ENCODE data around the gene ZNF138. TPM values are rescaled to one million over a fixed set of nuclear protein-coding genes. Genes with fewer than 3 reads are reported as not detected.
"Not testable (repeated sequence)": the region's sequence is repeated elsewhere in the genome, so short reads cannot be mapped to it uniquely, and the experiment has no call there.

The ZNF138 gene
- total RNA-seq, 3 donors from 2014 or later, result 7.3 to 8.4 (median 7.3) TPM

DNA sequence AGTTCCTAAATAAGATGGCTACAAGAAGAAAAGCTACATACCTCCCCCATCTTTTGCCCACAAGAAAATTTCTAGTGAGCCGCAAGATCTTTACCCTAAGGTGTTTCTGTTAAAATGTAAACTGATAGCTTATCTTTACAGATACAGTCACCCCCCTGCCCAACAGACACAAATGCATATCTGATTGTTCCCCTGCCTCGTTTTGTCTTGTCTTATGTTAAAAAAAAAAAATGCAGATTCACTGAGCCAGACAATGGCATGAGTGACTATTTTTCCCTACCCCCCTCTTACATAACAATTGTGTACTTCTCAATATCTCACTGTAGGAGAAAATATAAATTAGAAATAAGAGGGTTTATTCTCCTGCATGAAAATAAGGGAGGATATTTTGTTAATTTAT is 8.5 kb downstream of the ZNF138 start:
- H3K27me3 Mint-ChIP-seq (ENCODE audit: low read depth), result no peaks in the 10 kb centered on the region
- no peak for ATAC-seq

DNA sequence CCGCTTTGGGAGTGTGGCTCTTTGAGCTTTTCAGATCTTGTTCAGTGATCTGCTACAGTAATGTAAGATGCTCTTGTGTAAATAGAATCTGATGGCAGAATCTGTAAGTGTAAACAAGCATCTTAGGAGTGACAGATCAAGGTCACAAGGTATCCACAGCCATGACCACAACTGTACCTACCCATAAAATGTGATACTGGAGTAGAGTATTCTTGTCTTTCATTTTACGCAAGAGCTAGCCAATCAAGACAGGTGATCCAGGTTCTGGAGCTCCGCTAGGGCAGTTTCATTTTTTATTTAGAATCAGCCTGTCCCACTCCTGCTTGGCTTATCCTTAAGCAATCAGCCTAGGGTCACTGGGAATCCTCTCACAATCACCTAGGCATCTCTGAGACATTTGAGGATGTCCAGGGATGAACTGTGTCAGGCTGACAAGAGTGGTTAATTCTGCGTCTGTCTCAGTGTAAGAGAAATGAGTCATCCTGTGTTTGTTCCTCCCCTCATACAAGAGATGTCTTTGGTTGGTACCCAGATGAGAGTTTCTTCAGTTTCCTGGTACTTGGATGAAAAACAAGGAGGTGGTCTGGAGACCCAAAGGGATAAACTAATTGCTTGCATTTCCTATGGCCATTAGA is 13.6 kb downstream of the ZNF138 start:
- no peak for DNase-seq
- Mint-ChIP-seq H3K27me3 (ENCODE audit: low read depth) (no peaks in the 10 kb centered on the region), H3K36me3 (ENCODE audit: insufficient read depth) (peaks cover 30% of the 10 kb centered on the region), H3K4me1 (ENCODE audit: low read depth) (no peaks in the 10 kb centered on the region), H3K4me3 (no peak overlapping the region), H3K9me3 (peaks cover 4% of the 10 kb centered on the region)
- ATAC-seq, result no peak

More for the DNA sequence above, 8.5 kb downstream of the ZNF138 start:
- DNase-seq, result no peak
- Mint-ChIP-seq H3K36me3 (ENCODE audit: insufficient read depth) (peaks cover 52% of the 10 kb centered on the region), H3K9me3 (peaks cover 4% of the 10 kb centered on the region), H3K4me1 (ENCODE audit: low read depth) (peaks cover 25% of the 10 kb centered on the region), H3K4me3 (no peak overlapping the region)

DNA sequence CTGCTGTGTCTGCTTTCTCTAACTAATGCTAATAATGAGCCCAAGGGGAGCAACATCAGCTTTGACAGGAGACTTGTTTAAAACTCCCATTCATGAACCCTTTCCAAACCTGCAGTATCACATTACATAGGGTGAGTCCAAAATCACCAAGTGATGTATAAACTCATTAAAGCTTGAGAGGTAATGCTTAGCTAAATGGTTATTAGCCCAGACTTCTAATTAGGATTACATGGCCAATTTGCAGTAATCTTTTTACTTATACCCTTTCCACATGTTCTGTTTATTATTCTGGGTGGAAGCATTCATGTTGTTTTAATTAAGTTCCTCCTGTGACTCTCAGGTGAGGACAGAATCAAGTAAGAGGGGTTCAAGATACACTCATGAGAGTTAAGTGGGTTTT is 17.5 kb downstream of the ZNF138 start:
- DNase-seq, result no peak
- ATAC-seq, result no peak
- Mint-ChIP-seq H3K36me3 (ENCODE audit: insufficient read depth) (peaks cover 41% of the 10 kb centered on the region), H3K4me1 (ENCODE audit: low read depth) (peaks cover 3% of the 10 kb centered on the region), H3K4me3 (no peak overlapping the region), H3K27me3 (ENCODE audit: low read depth) (no peaks in the 10 kb centered on the region), H3K9me3 (no peaks in the 10 kb centered on the region)

DNA sequence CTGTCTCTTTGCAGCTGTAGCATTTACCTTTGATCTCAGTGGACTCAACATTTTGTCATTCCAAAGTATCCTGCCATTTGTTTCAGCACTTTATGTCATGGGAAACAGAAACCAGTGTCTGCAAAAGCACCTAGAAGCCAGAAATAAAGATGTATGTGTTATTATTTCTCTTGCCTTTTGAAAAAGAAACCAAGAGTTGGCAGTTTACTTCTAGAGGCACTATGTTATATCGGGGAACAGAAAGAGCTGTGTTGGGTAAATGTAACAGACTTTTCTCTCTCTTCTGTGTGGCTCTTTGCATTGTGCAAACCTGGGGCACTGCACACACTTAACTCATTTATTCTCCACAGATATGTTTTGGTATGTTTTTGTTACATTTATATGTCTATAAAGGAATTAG is 36.7 kb downstream of the ZNF138 start:
- H3K27me3 Mint-ChIP-seq (ENCODE audit: low read depth), result no peaks in the 10 kb centered on the region
- ATAC-seq, result no peak
- H3K36me3 Mint-ChIP-seq (ENCODE audit: insufficient read depth), result peaks cover 45% of the 10 kb centered on the region
- no peak overlapping the region for H3K4me3 Mint-ChIP-seq
- no peaks in the 10 kb centered on the region for H3K4me1 Mint-ChIP-seq (ENCODE audit: low read depth)
- DNase-seq, result no peak
- H3K9me3 Mint-ChIP-seq, result peaks cover 48% of the 10 kb centered on the region

DNA sequence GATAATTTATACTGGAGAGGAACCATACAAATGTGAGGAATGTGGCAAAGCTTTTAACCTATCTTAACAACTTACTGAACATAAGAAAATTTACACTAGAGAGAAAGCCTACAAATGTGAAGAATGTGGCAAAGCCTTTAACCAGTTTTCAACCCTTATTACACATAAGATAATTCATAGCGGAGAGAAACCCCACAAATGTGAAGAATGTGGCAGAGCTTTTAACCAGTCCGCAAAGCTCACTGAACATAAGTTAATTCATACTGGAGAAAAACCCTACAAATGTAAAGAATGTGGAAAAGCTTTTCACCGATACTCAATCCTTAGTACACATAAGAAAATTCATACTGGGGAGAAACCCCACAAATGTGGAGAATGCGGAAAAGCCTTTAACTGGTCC is 37.9 kb downstream of the ZNF138 start:
- no peak for ATAC-seq
- peaks cover 54% of the 10 kb centered on the region for H3K9me3 Mint-ChIP-seq
- peaks cover 45% of the 10 kb centered on the region for H3K36me3 Mint-ChIP-seq (ENCODE audit: insufficient read depth)

DNA sequence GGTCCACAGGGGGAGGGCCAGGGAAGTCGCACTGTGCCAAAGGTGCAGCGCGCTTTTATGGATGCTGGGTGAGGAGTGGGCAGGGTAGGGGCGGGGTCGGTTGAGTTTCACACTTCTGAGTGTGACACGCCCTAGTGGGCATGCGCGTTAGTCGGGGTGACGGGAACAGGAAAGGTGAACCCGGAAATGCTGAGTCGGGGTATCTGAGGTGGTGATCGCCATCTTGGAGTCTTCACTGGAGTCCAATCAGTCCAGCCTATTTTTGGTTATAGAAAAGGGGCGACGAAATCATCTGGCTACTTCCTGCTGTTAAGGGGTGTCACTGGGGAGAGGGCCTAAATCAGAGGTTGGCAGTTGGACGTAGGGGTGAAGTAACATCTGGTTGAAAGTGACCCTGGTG is 40.8 kb downstream of the ZNF138 start:
- ATAC-seq (no peak), DNase-seq (no peak)
- Mint-ChIP-seq H3K4me1 (ENCODE audit: low read depth) (no peaks in the 10 kb centered on the region), H3K4me3 (no peak overlapping the region), H3K27me3 (ENCODE audit: low read depth) (no peaks in the 10 kb centered on the region), H3K9me3 (peaks cover 57% of the 10 kb centered on the region), H3K36me3 (ENCODE audit: insufficient read depth) (peaks cover 30% of the 10 kb centered on the region)

More for the DNA sequence above, 37.9 kb downstream of the ZNF138 start:
- no peak overlapping the region for H3K4me3 Mint-ChIP-seq
- no peaks in the 10 kb centered on the region for H3K4me1 Mint-ChIP-seq (ENCODE audit: low read depth)
- no peaks in the 10 kb centered on the region for H3K27me3 Mint-ChIP-seq (ENCODE audit: low read depth)
- no peak for DNase-seq

DNA sequence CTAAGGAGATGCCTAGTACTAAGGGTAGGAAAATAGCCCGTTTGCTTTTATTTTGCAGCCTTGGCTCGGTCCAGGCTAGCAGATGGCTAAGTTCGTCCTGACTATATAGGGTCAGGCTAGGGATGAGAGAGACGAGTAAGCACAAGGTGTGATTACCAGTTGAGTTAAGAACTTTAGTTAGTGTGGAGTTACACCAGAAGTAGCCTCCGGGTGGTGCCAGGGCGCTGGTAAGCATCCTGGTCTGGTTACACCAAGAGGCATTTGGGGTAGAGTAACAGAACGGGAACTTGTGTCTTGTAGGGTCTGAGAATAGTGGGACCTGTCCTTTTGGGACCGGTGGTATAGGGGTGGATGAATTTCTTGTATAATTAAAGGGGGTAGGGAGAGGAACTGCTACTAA is 41.6 kb downstream of the ZNF138 start:
- not testable (repeated sequence) for H3K27me3 Mint-ChIP-seq (ENCODE audit: low read depth); DNase-seq; H3K4me3 Mint-ChIP-seq; H3K4me1 Mint-ChIP-seq (ENCODE audit: low read depth); ATAC-seq
- Mint-ChIP-seq H3K9me3 (peaks cover 53% of the 10 kb centered on the region), H3K36me3 (ENCODE audit: insufficient read depth) (peaks cover 25% of the 10 kb centered on the region)

DNA sequence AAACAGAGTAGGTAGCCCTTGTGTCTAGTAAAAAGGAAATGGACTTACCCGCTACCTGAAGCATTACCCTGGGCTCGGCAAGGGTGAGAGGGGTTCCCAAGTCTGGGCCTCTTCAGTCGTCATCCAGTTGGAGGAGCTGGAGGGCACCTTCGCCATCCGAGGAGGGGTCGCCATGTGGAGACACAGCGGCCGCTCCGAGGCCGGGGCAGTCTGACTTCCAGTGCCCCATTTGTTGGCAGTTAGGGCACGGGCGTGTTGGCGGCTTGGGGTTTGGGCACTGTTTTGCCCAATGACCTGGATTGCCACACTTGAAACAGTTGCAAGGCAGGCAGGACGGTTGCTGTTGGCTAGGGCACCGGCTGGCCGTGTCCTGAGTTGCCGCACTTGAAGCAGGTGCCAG is 43.8 kb downstream of the ZNF138 start:
- not testable (repeated sequence) for H3K27me3 Mint-ChIP-seq (ENCODE audit: low read depth); H3K4me1 Mint-ChIP-seq (ENCODE audit: low read depth); DNase-seq; H3K36me3 Mint-ChIP-seq (ENCODE audit: insufficient read depth); H3K4me3 Mint-ChIP-seq; ATAC-seq
- peaks cover 39% of the 10 kb centered on the region for H3K9me3 Mint-ChIP-seq

DNA sequence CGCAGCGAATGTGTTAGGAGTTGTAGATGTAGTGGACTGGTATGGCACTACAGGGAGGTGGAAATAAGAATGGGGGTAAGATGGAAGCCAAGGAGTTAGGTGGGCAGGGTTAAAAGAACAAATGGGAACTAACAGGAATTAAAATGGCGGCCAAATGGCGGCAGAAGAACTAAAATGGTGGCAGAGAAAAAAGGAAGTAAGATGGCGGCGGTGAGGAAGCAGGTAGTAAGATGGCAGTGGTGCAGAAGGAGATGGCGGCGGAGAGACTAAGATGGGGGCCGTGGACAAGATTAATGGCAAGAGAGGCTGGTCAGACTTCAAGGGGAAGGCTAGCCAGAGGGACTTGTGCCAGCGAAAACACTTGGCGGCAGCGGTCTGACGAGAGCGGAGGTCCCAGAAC is 44.5 kb downstream of the ZNF138 start:
- H3K27me3 Mint-ChIP-seq (ENCODE audit: low read depth), result no peaks in the 10 kb centered on the region
- H3K36me3 Mint-ChIP-seq (ENCODE audit: insufficient read depth), result peaks cover 4% of the 10 kb centered on the region
- H3K4me3 Mint-ChIP-seq, result no peak overlapping the region
- ATAC-seq (no peak), DNase-seq (no peak)
- peaks cover 38% of the 10 kb centered on the region for H3K9me3 Mint-ChIP-seq
- H3K4me1 Mint-ChIP-seq (ENCODE audit: low read depth), result no peaks in the 10 kb centered on the region

DNA sequence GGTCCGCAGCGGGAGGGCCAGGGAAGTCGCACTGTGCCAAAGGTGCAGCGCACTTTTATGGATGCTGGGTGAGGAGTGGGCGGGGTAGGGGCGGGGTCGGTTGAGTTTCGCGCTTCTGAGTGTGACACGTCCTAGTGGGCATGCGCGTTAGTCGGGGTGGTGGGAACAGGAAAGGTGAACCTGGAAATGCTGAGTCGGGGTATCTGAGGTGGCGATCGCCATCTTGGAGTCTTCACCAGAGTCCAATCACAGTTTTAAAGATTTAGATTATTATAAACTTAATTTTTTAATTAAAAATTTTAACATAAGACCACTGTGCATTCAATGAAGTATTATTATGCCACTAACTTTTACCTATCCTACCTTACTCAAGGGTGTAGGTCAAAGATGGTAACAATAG is 45.7 kb downstream of the ZNF138 start:
- no peak overlapping the region for H3K4me3 Mint-ChIP-seq
- H3K9me3 Mint-ChIP-seq, result peaks cover 32% of the 10 kb centered on the region
- ATAC-seq, result no peak
- H3K36me3 Mint-ChIP-seq (ENCODE audit: insufficient read depth), result peaks cover 3% of the 10 kb centered on the region
- DNase-seq, result no peak
- H3K27me3 Mint-ChIP-seq (ENCODE audit: low read depth), result no peaks in the 10 kb centered on the region
- H3K4me1 Mint-ChIP-seq (ENCODE audit: low read depth), result no peaks in the 10 kb centered on the region

DNA sequence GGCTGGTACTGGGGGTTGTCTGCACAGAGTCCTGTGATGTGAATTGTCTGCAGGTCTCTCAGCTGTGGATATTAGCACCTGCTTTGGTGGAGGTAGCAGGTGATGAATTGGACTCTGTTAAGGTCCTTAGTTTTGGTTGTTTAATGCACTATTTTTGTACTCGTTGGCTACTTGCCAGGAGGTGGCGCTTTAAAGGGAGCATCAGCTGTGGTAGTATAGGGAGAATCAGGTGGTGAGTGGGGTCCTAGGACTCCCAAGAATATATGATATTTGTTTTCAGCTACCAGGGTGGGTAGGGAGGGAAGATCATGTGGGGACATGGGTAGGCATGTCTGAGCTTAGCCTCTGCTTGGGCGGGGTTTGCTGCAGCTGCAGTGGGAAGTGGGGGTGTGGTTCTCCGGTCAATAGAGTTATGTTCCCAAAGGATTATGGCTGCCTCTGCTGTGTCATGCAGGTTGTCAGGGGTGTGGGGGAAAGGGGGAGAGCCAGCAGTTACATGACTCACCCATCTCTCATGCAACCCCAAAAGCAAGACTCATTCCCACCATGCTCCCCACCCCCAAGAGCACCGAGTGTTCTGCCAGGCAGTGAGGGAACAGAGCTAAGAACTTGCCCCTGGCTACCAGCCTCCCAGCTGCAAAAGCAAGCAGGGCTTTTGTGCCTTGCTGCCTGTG is 55.2 kb downstream of the ZNF138 start:
- DNase-seq (no peak), ATAC-seq (no peak)
- Mint-ChIP-seq H3K4me3 (no peak overlapping the region), H3K9me3 (peaks cover 14% of the 10 kb centered on the region), H3K36me3 (ENCODE audit: insufficient read depth) (peaks cover 3% of the 10 kb centered on the region), H3K4me1 (ENCODE audit: low read depth) (no peaks in the 10 kb centered on the region), H3K27me3 (ENCODE audit: low read depth) (no peaks in the 10 kb centered on the region)

DNA sequence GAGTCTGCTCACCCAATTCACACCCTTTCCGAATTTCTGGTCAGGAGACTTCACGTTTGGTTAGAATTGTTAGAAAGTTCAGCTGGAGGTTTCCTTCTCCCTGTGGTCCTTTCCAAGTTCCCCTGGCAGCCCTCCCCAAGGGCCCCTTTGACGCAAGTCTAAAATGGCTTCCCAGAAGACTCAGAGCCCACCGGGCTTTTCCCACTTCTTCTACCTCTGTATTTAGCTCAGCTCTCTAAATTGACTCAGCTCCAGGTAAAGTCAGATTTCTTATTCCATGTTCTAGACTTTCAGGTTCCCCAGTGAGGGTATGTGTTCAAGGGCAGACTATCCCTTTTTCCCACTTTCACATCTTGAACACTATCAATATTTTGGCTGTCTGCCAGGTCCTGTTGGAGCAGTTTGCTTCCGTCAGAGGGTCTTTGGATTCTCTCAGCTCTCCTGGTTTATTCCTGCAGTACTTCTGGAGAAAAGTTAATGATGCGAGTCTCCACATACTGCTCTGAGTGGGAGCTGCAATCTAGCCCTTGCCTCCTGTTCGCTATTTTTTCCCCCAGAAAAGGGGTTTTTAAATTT is 55.8 kb downstream of the ZNF138 start:
- H3K4me3 Mint-ChIP-seq, result no peak overlapping the region

DNA sequence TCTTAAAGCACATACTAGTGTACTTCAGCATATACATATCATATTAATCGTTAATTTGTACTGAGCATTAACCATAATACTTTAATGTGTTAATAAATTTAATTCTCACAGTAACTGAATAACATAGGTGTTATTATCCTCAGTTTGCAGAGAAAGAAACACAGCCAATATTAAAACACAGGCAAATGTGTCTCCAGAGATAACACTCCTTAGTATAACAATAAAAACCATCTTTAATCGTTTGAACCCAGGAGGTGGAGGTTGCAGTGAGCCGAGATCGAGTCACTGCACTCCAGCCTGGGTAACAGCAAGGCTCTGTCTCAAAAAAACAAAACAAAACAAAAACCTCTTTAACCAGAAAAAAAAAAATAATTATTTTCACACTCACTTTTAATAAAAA is 59.5 kb downstream of the ZNF138 start:
- Mint-ChIP-seq H3K4me3 (no peak overlapping the region), H3K9me3 (no peaks in the 10 kb centered on the region), H3K4me1 (ENCODE audit: low read depth) (no peaks in the 10 kb centered on the region), H3K36me3 (ENCODE audit: insufficient read depth) (peaks cover 3% of the 10 kb centered on the region), H3K27me3 (ENCODE audit: low read depth) (no peaks in the 10 kb centered on the region)
- ATAC-seq, result no peak
- DNase-seq, result no peak

More for the DNA sequence above, 55.8 kb downstream of the ZNF138 start:
- ATAC-seq, result no peak
- Mint-ChIP-seq H3K4me1 (ENCODE audit: low read depth) (no peaks in the 10 kb centered on the region), H3K27me3 (ENCODE audit: low read depth) (no peaks in the 10 kb centered on the region), H3K36me3 (ENCODE audit: insufficient read depth) (peaks cover 3% of the 10 kb centered on the region), H3K9me3 (peaks cover 11% of the 10 kb centered on the region)
- no peak for DNase-seq

DNA sequence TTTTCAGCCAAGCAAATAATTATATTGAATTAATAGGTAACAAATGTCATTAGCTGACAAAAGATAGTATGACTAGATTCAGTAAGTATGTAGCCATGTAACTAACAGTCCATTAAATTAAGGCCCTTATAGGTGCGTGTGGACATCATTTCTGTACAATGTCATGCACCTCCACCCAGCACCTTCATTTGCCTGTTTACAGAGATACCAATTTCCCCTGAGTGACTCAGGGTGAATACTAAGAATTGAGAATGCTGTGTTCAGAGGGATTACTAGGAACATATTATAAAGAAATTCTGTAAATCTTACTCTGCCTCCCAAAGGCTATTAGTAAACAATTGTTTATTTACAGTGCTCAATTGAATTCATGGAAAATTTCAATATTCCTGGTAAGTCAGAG is 60.7 kb downstream of the ZNF138 start:
- no peaks in the 10 kb centered on the region for H3K9me3 Mint-ChIP-seq
- no peaks in the 10 kb centered on the region for H3K27me3 Mint-ChIP-seq (ENCODE audit: low read depth)
- no peak overlapping the region for H3K4me3 Mint-ChIP-seq
- H3K4me1 Mint-ChIP-seq (ENCODE audit: low read depth), result no peaks in the 10 kb centered on the region
- H3K36me3 Mint-ChIP-seq (ENCODE audit: insufficient read depth), result peaks cover 3% of the 10 kb centered on the region
- ATAC-seq, result no peak
- DNase-seq, result no peak

DNA sequence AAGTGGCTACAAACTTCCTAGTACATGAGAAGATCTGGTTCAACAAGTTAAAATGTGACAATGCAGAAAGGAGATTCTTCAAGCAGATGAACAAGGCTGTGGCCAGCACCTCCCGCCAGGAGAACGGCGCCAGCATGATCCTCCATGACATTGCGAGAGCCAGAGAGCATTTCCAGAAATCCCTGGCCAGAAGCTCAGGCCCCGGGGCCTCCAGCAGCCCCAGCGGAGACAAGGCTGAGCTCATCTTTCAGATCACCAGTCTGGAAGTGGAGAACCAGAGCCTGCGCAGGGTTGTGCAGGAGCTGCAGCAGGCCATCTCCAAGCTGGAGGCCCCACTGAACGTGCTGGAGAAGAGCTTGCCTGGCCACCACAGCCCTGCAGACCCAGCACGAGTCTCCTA is 68.8 kb downstream of the ZNF138 start:
- H3K27me3 Mint-ChIP-seq (ENCODE audit: low read depth), result no peaks in the 10 kb centered on the region
- peaks cover 10% of the 10 kb centered on the region for H3K9me3 Mint-ChIP-seq
- no peaks in the 10 kb centered on the region for H3K36me3 Mint-ChIP-seq (ENCODE audit: insufficient read depth)
- no peaks in the 10 kb centered on the region for H3K4me1 Mint-ChIP-seq (ENCODE audit: low read depth)
- ATAC-seq (no peak), DNase-seq (no peak)
- H3K4me3 Mint-ChIP-seq, result no peak overlapping the region
